ENCODE data around the gene EDARADD.

EDARADD gene

GRCh38 chr1:236392182-236392581 is 1.9 kb upstream of the EDARADD start:
- in situ Hi-C loops (cut with MboI; ENCODE audit: low sequenced_read_pairs), result no loop called here

GRCh38 chr1:236394879-236395229 is 768 bp downstream of the EDARADD start:
- in situ Hi-C loops (cut with MboI; ENCODE audit: low sequenced_read_pairs), result no loop called here

- in situ Hi-C loops (cut with MboI; ENCODE audit: low sequenced_read_pairs), result no loop called here
Observed at GRCh38 chr1:236395230-236395946, 1.3 kb downstream of the EDARADD start.

GRCh38 chr1:236395947-236396664 is 2.0 kb downstream of the EDARADD start:
- in situ Hi-C loops (cut with MboI; ENCODE audit: low sequenced_read_pairs), result no loop called here

GRCh38 chr1:236396665-236397043 is 2.6 kb downstream of the EDARADD start:
- in situ Hi-C loops (cut with MboI; ENCODE audit: low sequenced_read_pairs), result no loop called here

- in situ Hi-C loops (cut with MboI; ENCODE audit: low sequenced_read_pairs), result no loop called here
Observed at GRCh38 chr1:236397173-236397759, 3.2 kb downstream of the EDARADD start.

- in situ Hi-C loops (cut with MboI; ENCODE audit: low sequenced_read_pairs), result no loop called here
Observed at GRCh38 chr1:236398538-236398937, 4.5 kb downstream of the EDARADD start.

- in situ Hi-C loops (cut with MboI; ENCODE audit: low sequenced_read_pairs), result no loop called here
Observed at GRCh38 chr1:236400061-236400603, 6.0 kb downstream of the EDARADD start.

- in situ Hi-C loops (cut with MboI; ENCODE audit: low sequenced_read_pairs), result no loop called here
Observed at GRCh38 chr1:236401698-236402097, 7.6 kb downstream of the EDARADD start.

- in situ Hi-C loops (cut with MboI; ENCODE audit: low sequenced_read_pairs), result no loop called here
Observed at GRCh38 chr1:236403905-236404696, 10.0 kb downstream of the EDARADD start.

GRCh38 chr1:236407059-236407458 is 13.0 kb downstream of the EDARADD start:
- in situ Hi-C loops (cut with MboI; ENCODE audit: low sequenced_read_pairs), result no loop called here

- in situ Hi-C loops (cut with MboI; ENCODE audit: low sequenced_read_pairs), result no loop called here
Observed at GRCh38 chr1:236413688-236414087, 19.6 kb downstream of the EDARADD start.

GRCh38 chr1:236416165-236416564 is 22.1 kb downstream of the EDARADD start:
- in situ Hi-C loops (cut with MboI; ENCODE audit: low sequenced_read_pairs), result no loop called here

- in situ Hi-C loops (cut with MboI; ENCODE audit: low sequenced_read_pairs), result no loop called here
Observed at GRCh38 chr1:236417336-236417735, 23.2 kb downstream of the EDARADD start.

GRCh38 chr1:236419502-236419901 is 25.4 kb downstream of the EDARADD start:
- in situ Hi-C loops (cut with MboI; ENCODE audit: low sequenced_read_pairs), result no loop called here

- in situ Hi-C loops (cut with MboI; ENCODE audit: low sequenced_read_pairs), result no loop called here
Observed at GRCh38 chr1:236421022-236421421, 26.9 kb downstream of the EDARADD start.

GRCh38 chr1:236421850-236422516 is 27.9 kb downstream of the EDARADD start:
- in situ Hi-C loops (cut with MboI; ENCODE audit: low sequenced_read_pairs), result no loop called here

- in situ Hi-C loops (cut with MboI; ENCODE audit: low sequenced_read_pairs), result no loop called here
Observed at GRCh38 chr1:236422517-236422876, 28.4 kb downstream of the EDARADD start.

GRCh38 chr1:236425031-236425663 is 31.1 kb downstream of the EDARADD start:
- in situ Hi-C loops (cut with MboI; ENCODE audit: low sequenced_read_pairs), result no loop called here

GRCh38 chr1:236426215-236426614 is 32.1 kb downstream of the EDARADD start:
- in situ Hi-C loops (cut with MboI; ENCODE audit: low sequenced_read_pairs), result no loop called here
